ENCODE measurements around the gene WNT3.
"Not testable (repeated sequence)": the region's sequence is repeated elsewhere in the genome, so short reads cannot be mapped to it uniquely, and the experiment has no call there.

Gene WNT3

DNA sequence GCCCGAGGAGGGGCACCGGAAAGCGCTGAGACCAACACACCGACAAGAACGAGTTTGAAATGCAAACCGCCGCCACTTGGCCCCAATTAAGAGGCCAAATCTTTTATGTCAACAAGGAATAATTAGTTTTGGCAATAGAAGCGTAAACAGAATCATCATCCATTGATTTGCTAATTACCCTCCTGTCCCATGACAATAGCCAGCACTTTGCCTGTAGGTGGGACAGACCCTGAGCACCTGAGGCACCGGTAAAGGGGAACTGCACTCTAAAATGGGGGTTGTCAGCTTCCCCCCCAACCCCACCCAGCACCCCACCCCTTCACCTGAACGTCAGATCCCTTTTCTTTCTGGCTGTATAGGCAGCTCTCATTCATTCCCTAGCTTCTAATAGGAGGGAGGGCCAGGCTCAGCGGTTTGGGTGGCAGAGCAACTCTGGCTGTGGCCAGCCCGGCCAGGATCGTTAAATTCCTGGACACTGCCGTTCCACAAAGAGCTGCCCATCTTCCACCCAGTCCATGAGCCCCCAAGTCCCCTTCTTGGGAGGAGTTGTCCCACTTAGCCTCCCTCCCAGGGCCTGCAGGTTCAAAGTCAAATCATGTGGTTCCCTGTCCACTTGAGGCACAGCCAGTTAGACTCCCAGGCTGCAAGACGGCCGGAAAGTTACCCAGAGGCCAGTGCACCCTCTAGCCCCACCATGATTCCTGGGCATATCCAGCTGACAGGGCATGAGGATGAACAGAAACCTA is 45.8 kb downstream of the WNT3 start:
- Mint-ChIP-seq H3K36me3 (ENCODE audit: low read depth) (no peaks in the 10 kb centered on the region), H3K27me3 (peaks cover 31% of the 10 kb centered on the region), H3K4me1 (ENCODE audit: low read depth) (peaks cover 13% of the 10 kb centered on the region), H3K9me3 (no peaks in the 10 kb centered on the region), H3K27ac (no peak overlapping the region), H3K4me3 (peak overlapping the region; percentile 75)

DNA sequence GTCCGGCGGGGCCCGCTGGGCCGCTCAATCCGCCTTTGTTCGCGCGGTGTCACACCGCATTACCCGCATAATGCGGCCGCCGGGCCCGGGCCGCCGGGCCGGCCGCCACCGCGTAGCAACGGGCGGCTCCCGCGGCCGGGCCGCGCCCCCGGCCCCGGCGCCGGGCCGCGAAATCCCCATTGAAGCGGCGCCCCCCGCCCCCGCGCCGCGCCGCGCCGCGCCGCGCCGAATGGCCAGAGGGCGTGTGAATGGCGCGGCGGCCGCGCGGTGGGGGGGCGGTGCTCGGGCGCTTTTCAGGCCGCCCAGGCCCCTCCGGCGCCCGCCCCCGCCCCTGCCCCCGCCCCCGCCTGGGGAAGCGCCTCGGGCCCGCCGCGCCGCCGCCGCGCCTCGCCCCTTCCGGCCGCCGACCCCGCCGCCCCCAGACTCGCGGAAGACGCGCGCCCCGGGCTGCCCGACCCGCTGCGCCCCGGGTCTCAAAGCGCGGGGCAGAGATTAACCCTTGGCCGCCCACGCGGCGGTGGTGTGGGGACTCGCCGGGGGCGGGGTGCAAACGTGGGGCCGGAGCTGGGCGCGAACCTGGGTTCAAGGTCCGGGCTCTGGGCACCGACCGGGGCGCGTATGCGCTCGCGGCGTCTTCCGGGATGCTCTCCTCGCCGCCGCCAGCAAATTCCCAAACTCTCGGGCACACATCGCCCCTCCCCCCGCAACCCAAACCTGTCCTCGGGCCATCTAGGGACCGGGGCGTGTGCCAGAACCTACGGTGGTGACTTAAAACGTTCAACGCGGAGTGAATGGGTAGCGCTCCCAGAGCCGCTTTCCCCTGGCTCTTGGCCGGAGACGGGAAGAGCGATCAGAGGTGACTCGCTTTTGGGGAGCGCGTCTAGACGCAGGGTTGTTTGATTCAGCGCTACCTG is 46.7 kb downstream of the WNT3 start:
- Mint-ChIP-seq H3K36me3 (ENCODE audit: low read depth) (no peaks in the 10 kb centered on the region), H3K27ac (no peak overlapping the region), H3K4me3 (peak overlapping the region; percentile 75), H3K4me1 (ENCODE audit: low read depth) (peaks cover 13% of the 10 kb centered on the region), H3K9me3 (no peaks in the 10 kb centered on the region), H3K27me3 (peaks cover 28% of the 10 kb centered on the region)

DNA sequence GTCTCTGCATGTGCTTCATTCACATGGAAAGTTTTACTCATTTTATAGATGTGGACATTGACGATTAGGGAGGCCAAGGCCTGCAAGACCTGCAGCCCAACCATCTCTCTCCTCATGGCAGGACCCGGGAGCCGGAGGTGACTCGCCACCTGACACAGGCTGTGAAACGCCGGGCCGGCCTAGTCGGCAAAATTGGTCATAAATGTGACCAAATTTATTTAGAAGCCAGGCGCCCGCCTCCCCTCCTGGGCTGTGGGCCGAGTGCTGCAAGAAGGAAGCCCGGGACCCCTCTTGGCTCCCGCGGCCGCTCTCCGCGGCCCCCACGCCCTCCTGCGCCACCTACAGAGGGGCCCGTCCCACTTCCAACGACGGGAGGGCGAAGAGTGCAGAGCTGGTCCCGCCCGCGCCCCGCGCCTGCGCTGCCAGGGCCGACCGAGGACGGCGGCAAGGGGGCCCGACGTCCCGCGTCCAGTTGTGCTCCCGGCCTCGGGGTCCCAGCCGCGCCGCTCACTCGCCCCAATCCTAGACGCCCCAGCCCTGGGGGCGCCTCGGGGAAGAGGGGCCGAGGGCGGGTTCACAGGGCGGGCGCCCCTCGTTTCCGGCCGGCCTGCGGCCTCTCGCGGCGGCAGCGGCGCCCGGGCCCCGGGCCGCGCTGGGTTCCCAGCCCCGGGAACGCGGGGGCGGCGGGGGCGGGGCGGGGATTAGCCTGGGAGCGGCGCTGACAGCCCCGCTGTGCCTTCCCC is 47.5 kb downstream of the WNT3 start:
- peak overlapping the region; percentile 61 for H3K4me3 Mint-ChIP-seq
- H3K27ac Mint-ChIP-seq: no peak overlapping the region
- H3K27me3 Mint-ChIP-seq: peaks cover 27% of the 10 kb centered on the region
- H3K4me1 Mint-ChIP-seq (ENCODE audit: low read depth): peaks cover 13% of the 10 kb centered on the region
- no peaks in the 10 kb centered on the region for H3K36me3 Mint-ChIP-seq (ENCODE audit: low read depth)
- no peaks in the 10 kb centered on the region for H3K9me3 Mint-ChIP-seq

- Mint-ChIP-seq H3K4me1 (ENCODE audit: low read depth) (peaks cover 13% of the 10 kb centered on the region), H3K4me3 (peak overlapping the region; percentile 61), H3K9me3 (no peaks in the 10 kb centered on the region), H3K27ac (no peak overlapping the region), H3K36me3 (ENCODE audit: low read depth) (no peaks in the 10 kb centered on the region), H3K27me3 (peaks cover 27% of the 10 kb centered on the region)
These were observed 48.1 kb downstream of the WNT3 start for GRCh38 chr17:46770439-46770817.

DNA sequence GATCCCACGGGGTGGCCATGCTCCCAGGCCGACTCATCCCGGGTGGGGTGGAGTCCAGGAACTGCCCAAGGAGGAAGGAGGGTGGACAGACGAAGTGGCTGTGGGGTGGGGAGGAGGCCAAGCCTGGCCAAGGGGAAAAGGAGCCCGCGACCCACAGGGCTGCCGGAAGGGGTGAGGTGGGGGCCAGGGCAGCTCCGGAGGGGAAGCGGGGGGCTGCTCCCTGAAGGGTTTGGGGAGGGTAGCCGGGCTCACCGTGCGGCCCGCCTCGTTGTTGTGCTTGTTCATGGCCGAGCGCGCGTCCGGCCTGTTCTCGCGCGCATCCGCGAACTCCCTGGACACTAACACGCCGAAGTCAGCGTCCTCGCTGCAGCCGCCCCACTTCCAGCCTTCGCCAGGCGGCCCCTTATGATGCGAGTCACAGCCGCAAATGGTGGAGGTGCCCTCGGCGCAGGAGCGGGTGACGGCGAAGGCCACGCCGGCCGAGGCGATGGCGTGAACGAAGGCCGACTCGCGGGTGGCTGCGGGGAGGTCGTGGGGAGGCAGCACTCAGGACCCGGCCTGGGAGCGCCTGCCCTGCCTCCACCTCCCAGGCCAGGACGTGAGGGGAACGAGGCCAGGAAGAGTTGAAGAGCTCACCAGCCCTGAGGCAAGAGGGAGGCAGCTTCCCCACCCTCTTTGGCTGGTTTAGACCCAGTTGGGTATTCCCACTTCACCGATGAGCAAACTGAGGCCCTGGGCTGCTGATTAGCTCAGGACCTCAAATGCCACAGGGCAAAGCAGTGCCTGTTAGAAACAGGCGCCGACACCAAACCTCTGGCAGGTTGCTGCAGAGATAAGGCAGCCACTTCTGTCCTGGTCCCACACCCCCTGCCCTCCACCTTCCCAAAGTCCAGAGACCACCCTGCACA is 48.7 kb downstream of the WNT3 start:
- Mint-ChIP-seq H3K36me3 (ENCODE audit: low read depth) (no peaks in the 10 kb centered on the region), H3K27me3 (peaks cover 24% of the 10 kb centered on the region), H3K4me3 (peak overlapping the region; percentile 32), H3K4me1 (ENCODE audit: low read depth) (peaks cover 13% of the 10 kb centered on the region), H3K9me3 (no peaks in the 10 kb centered on the region), H3K27ac (no peak overlapping the region)

DNA sequence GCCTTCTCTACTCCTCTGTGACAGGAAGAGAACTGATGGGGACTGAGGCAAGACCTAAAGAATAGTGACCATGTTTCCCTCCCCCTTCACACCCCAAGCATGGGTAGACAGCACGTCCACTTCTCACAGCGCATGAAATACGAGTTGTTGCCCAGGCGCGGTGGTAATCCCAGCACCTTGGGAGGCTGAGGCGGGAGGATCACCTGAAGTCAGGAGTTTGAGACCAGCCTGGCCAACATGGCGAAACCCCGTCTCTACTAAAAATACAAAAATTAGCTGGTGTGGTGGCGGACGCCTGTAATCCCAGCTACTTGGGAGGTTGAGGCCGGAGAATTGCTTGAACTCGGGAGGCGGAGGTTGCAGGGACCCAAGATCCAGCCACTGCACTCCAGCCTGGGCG is 49.6 kb downstream of the WNT3 start:
- peaks cover 18% of the 10 kb centered on the region for H3K27me3 Mint-ChIP-seq

GRCh38 chr17:46768540-46768870 is 50.0 kb downstream of the WNT3 start:
- peaks cover 18% of the 10 kb centered on the region for H3K27me3 Mint-ChIP-seq
- H3K27ac Mint-ChIP-seq: no peak overlapping the region
- no peak overlapping the region for H3K4me3 Mint-ChIP-seq
- peaks cover 13% of the 10 kb centered on the region for H3K4me1 Mint-ChIP-seq (ENCODE audit: low read depth)
- H3K36me3 Mint-ChIP-seq (ENCODE audit: low read depth): no peaks in the 10 kb centered on the region
- H3K9me3 Mint-ChIP-seq: no peaks in the 10 kb centered on the region

More for the DNA sequence above, 49.6 kb downstream of the WNT3 start:
- not testable (repeated sequence) for H3K9me3 Mint-ChIP-seq; H3K36me3 Mint-ChIP-seq (ENCODE audit: low read depth); H3K4me3 Mint-ChIP-seq; H3K27ac Mint-ChIP-seq
- H3K4me1 Mint-ChIP-seq (ENCODE audit: low read depth): peaks cover 13% of the 10 kb centered on the region

DNA sequence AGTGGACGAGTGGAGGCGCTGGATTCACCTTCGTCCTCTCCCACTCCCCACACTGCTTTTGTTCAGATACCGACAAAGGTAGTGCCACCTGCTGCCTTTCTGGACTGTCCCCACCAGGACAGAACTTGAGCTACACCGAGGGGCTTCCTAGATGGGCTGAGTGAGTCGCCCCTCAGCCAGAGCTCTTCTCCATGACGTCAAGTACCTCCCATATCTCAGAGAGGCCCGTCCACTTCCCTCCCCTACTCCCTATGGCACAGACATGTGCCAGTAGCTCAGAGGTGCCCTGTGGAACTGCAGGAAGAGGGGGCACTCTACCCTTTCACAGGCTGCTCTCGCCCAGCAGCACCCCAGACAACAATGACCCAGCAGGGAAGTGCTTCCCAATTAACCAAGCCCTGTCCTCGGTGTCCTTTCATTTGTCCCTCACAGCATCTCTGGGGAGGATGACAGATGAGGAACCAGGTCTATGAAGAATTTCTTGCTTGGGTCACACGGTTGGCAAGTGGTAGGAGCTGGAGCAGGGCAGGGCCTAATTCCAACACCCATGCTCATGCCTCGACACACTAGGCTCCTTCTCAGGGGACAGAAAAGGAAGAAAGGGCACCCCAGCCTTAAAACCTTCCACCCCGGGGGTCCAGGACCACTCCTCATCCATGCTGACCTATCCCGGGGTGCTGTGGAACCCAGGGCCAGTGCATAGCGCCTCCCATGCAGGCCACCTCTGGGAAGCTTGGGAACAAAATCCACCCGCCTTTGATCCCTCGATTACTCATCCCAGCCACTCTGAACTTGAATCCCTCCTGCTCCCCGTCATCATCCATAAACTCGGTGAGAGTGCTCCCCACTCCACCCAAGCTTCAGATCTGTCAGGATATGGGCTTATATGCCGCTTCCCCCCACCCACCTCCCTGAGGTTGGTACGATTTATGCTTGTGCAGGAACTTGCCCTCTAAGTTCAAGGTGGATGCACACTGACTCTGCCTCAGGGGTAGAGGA is 51.7 kb downstream of the WNT3 start:
- H3K4me1 Mint-ChIP-seq (ENCODE audit: low read depth): peaks cover 9% of the 10 kb centered on the region
- no peaks in the 10 kb centered on the region for H3K9me3 Mint-ChIP-seq
- no peak overlapping the region for H3K27ac Mint-ChIP-seq
- no peaks in the 10 kb centered on the region for H3K36me3 Mint-ChIP-seq (ENCODE audit: low read depth)
- no peak overlapping the region for H3K4me3 Mint-ChIP-seq
- peaks cover 10% of the 10 kb centered on the region for H3K27me3 Mint-ChIP-seq

DNA sequence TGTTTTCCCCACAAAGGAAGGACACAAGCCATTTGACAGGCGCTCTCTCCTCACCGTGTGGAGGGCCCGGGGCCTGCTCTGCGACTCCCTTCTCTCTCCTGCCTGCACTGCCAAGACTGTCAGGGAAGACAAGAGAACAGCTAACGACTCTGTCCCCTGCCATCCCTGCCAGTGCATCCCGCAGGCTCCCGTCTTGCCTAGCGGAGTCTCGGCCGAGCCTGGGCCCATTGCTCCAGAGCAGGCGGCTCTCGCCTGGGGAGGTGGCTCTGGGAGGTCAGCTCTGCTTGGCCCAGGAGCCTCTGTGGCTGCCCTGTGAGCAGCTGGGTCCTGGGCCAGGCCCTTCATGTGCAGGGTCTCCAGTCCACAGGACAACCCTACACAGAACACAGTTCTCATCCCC is 53.0 kb downstream of the WNT3 start:
- H3K27ac Mint-ChIP-seq: no peak overlapping the region
- peaks cover 6% of the 10 kb centered on the region for H3K27me3 Mint-ChIP-seq
- H3K9me3 Mint-ChIP-seq: no peaks in the 10 kb centered on the region
- H3K4me3 Mint-ChIP-seq: no peak overlapping the region
- H3K36me3 Mint-ChIP-seq (ENCODE audit: low read depth): no peaks in the 10 kb centered on the region
- peaks cover 5% of the 10 kb centered on the region for H3K4me1 Mint-ChIP-seq (ENCODE audit: low read depth)

DNA sequence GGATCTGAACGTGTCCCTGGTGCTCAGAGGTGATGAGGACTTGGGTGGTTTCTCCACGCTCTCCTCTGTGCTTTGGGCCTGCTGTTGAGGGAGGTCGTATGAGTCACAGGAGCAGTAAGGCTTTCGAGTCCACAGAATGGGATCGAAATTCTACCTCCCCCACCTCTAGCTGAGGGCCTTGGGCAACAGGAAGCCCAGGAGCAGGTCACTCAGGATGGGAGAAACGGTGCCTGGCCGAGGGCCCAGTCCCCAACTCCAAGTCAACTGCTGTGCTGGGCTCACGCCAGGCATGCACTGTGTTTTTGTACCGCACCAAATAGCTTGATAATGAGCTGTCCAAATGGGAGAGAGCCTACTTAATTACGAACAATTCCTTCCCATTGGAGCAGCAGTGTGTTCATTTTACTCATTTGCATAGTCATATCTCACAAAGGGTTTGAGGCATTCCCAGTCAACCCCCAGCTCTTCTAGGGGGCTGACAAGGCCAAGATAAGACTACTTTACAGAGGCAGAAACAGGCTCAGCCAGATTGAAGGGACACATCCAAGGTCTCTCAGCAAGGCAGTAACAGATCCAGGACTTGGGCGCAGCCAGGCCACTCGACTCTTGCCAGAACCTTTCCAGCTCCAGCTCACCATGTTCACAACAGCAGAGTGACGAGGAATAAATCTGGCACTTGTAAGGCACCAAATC is 53.6 kb downstream of the WNT3 start:
- H3K27ac Mint-ChIP-seq: no peak overlapping the region
- no peaks in the 10 kb centered on the region for H3K36me3 Mint-ChIP-seq (ENCODE audit: low read depth)
- H3K4me3 Mint-ChIP-seq: no peak overlapping the region
- no peaks in the 10 kb centered on the region for H3K4me1 Mint-ChIP-seq (ENCODE audit: low read depth)
- H3K27me3 Mint-ChIP-seq: peaks cover 2% of the 10 kb centered on the region
- no peaks in the 10 kb centered on the region for H3K9me3 Mint-ChIP-seq

GRCh38 chr17:46764000-46764708 is 54.3 kb downstream of the WNT3 start:
- no peaks in the 10 kb centered on the region for H3K9me3 Mint-ChIP-seq
- H3K27ac Mint-ChIP-seq: no peak overlapping the region
- peaks cover 4% of the 10 kb centered on the region for H3K36me3 Mint-ChIP-seq (ENCODE audit: low read depth)

GRCh38 chr17:46763416-46763815 is 55.1 kb downstream of the WNT3 start:
- no peak overlapping the region for H3K4me3 Mint-ChIP-seq

More at GRCh38 chr17:46764000-46764708, 54.3 kb downstream of the WNT3 start:
- no peaks in the 10 kb centered on the region for H3K27me3 Mint-ChIP-seq
- no peaks in the 10 kb centered on the region for H3K4me1 Mint-ChIP-seq (ENCODE audit: low read depth)
- no peak overlapping the region for H3K4me3 Mint-ChIP-seq

More at GRCh38 chr17:46763416-46763815, 55.1 kb downstream of the WNT3 start:
- Mint-ChIP-seq H3K9me3 (no peaks in the 10 kb centered on the region), H3K4me1 (ENCODE audit: low read depth) (no peaks in the 10 kb centered on the region), H3K27ac (no peak overlapping the region), H3K36me3 (ENCODE audit: low read depth) (peaks cover 4% of the 10 kb centered on the region), H3K27me3 (no peaks in the 10 kb centered on the region)
